Measurements from ENCODE around the gene SLC39A11.
"Not testable (repeated sequence)": the region's sequence is repeated elsewhere in the genome, so short reads cannot be mapped to it uniquely, and the experiment has no call there.

The SLC39A11 gene

DNA sequence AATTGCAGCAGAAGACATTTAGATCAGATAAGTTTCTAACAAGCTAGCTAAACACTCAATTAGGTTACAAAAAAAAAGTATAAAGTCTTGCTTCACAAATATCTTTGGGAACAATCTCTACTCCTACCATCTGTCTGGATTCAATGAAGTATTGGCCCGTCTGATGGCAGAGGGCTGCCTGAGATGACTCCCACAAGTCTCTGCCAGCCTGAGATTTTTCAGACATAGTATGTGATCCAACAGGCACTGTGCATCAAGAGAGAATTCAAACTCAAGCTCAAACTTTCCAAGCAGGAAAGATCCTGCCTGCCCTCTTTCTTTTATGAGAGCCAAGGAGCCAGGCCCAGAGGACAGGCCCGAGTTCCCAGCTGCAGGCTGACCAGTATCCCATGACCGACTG is 22.6 kb downstream of the SLC39A11 start:
- DNase-seq = no peak

DNA sequence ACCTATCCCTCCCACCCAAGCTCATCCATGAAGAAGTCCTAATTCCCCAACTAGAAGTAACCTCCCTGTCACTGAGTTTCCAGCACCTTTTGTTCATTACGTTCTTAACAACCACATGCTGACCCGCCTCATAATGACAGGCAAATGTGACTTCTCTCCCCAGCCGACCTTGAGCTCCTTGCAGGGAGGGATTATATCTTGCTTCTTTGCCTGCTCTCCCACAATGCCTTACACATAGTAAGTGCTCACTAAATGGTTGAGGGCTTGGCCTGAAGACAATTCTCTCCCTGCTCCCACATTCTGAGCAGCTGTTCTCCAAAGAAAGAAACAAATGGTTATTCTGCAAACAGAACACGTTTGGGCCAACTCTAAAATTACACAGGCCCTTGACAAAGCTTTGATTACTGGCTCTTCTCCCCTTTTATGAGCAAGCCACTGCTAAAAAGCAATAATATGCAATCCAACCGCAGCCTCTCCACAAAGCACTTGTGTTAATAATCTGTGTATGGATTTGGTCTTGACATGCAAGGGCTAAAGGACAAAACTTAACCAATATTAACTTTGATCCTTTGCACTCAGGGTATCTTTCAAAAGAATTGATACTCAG is 23.2 kb downstream of the SLC39A11 start:
- DNase-seq = no peak

DNA sequence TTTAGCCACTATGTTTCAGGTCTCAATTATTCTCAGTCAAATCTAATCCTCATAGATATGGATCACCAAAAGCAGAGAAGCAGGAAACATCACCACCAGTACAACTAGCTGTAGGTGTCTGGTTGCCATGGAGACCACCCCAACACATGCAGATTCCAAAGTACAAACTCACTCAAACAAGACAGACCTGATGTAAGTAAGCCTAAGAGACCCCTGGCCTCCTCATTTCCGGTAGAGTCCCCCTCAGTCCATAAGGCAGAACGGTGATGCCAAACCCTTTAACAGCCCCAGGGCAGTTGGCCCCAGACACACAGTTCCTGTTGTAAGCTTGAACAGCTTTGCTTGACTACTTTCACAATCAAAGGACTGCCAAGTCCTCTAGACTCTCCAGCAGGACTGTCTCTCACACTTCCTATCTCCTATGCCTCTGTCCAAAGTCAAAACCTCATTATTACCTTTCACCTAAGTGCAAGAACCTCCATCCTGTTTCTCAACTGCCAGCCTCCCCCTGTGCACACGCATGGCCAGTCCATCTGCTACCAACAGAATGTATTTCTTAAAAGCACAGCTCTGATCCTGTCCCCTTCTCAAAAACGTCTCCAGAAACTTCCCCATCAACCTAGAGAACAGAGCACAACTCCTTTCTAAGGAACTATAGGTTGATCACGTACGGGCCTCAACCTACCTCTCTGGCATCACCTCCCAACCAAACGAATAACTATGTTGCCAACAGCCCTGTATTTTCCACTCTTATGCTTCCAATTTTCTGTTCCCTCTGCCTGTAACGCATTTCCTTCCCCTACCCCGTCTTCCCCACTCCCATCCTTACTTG is 23.9 kb downstream of the SLC39A11 start:
- DNase-seq = no peak

DNA sequence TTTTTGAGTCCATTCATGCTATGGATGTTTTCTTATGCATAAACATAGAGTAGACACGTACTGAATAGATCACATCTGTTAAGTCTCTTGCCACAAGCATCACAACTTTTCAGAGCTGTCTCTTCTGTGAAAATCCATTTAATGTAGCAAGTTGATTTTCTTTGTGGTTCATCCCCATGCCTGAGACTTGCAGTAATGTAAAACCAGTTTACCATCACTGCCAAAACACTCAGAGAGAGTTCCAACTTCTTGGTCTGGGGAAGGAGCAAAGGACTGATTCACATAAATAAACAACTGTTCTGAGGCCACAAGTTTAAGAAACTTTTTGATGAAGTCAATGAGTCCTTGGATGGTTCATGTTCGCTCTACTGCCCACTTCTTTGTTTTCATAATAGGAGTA is 24.8 kb downstream of the SLC39A11 start:
- DNase-seq = not testable (repeated sequence)

DNA sequence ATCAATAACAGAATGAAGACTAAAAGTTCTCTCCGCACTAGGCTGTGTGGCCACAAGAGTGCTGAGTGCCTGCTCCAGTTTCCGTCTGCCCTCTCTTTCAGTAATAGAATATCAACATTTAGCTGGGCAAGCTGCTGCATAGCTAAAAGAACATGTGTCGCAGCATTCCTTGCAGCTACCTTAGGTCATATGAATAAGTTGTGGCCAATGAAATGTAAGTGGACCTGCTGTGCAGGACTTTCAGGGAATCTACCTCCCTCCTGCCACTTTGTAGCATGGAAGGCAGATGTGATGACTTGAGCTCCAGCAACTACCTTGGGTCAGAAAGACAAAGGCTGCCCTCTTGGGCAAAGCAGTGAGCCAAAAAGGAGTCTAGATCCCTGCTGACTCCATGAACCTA is 25.4 kb downstream of the SLC39A11 start:
- no peak for DNase-seq

DNA sequence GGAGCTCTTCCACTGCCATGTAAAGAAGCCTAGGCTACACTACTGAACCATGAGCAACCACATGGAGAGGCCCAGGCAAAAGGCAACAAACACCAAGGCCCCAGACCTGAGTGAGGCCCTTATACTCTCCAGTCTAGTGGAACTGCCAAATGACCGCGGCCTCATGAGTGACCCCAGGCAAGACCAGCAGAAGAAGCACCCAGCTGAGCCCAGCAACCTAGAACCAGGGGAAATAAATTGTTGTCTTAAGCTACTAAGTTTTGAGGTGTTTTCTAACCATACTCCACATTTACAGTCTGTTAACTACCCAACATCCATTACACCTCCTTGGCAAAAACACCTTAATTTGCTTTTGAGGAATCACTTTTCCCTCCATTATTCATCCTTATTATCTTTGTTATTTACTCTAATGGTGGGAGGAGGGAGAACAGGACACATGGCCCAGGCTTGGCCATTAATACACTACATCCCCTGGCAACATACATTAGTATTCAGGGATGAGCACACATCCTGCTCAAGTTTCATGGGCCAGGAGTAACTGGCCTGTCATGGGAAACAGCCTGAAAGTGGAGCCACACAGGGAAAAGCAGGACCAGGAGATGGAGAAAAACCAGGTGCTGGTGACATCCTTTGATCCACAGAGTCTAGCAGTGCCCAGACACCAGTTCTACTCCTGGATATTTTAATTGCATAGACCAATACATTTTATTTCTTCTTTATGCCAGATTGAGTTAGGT is 26.2 kb downstream of the SLC39A11 start:
- peak; percentile 32 for DNase-seq

DNA sequence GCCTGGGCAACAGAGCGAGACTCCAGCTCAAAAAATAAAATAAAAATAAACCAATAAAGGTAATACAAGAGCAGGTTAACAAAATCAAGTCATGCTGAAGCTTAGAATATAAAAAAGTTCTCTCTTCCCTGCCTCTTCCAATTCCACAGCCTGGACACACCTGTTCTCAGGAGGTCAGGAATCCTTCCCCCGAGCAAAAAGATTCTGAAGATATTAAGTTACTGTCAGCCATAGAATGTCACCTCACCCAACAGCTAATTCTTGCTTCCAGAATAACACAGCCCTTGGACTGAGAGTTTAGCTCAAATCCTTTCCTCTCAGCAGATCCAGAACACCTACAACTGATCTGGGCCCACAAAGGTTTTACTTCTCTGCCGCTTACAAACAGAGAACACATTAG is 27.1 kb downstream of the SLC39A11 start:
- DNase-seq = no peak

DNA sequence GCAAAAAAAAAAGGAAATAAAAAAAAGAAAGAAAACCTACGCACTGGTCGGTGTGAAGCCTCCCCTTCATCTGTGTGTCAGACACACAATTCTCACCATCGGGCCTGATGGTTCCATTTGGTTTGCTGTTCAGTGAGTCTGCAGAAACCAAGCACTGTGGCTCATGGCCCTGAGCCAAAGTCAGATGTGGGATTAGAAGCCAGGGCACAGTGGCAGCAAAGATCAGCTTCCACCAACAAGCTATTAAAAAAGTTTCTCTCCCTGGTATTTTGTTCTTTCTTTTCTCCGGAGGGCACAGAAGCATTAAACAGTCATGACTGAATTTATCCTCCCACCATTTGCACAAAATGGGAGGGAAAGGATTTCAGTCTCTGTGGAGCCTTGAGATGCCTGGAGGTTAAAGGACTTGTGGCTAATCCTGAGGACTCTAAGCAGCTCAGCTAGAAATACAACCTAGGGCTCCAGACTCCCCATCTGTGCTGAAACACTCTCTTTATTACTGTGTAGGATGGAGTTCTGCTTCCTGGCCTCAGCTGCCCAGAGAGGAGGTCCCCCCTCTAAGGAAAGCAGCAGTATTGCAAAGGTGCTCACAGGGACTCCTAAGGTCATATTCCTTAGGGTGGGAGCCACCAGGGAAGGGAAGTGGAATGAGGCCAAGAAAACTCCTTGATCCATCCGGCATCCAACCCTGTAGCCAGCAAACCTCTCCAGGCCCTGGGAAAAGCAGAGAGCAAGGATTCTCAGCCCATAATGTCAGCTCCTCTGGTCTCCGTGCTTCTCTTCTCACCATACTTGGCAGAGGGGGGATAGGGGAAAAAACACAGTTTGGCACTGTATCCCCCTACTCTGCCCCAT is 28.2 kb downstream of the SLC39A11 start:
- DNase-seq = no peak

DNA sequence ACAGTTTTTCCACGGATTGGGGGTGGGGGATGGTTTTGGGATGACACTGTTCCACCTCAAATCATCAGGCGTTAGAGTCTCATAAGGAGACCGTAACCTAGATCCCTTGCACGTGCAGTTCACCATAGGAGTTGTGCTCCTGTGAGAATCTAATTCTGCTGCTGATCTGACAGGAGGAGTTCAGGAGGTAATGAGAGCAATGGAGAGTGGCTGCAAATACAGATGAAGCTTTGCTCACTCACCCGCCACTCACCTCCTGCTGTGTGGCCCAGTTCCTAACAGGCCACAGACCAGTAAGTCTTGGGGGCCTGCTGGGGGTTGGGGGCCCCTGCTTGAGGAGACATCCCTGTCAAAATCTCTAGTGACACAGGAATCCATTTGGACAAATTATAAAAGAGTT is 29.8 kb downstream of the SLC39A11 start:
- DNase-seq = no peak

DNA sequence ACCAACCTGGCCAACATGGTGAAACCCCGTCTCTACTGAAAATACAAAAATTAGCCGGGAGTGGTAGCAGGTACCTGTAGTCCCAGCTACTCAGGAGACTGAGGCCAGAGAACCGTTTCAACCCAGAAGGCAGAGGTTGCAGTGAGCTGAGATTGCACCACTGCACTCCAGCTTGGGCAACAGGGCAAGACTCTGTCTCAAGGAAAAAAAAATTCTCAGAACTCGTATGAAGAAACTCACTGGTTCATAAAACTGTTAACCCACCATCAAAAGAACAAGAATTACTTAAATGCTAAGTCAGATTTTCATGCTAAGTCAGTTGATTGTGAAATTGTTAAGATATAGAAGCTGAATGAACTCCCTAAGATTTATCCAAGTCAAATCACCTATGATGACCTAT is 31.3 kb downstream of the SLC39A11 start:
- no peak for DNase-seq

DNA sequence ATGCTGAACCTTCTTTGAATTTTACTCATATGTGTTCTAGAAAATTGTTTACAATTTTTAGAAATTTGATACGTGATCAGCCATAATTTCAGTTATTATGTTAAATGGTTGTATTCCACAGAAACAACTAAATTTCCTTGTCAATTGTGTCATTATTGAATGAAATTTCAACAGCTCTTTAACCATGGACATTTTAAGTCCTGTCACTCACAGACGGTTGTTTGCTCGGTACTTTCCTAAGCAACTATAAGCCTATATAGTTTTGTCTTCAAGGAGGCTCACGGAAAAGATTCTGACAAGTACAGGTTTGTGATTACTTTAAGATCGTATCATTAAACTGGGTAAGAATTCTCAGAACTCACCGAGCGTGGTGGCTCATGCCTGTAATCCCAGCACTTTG is 31.8 kb downstream of the SLC39A11 start:
- DNase-seq = no peak

DNA sequence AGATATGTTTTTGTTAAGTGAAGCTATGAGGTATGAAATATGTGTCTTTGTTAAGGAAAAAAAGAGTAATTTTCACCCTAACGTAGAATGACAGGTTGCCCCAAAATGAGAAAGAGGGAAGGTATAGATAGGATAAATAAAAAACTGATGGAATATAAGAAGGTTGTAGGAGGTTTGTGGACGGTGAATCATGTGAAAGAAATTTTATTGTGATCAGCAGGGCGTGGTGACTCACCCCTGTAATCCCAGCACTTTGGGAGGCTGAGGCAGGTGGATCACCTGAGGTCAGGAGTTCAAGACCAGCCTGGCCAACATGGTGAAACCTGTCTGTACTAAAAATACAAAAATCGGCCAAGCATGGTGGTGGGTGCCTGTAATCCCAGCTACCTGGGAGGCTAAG is 32.8 kb downstream of the SLC39A11 start:
- DNase-seq = not testable (repeated sequence)

DNA sequence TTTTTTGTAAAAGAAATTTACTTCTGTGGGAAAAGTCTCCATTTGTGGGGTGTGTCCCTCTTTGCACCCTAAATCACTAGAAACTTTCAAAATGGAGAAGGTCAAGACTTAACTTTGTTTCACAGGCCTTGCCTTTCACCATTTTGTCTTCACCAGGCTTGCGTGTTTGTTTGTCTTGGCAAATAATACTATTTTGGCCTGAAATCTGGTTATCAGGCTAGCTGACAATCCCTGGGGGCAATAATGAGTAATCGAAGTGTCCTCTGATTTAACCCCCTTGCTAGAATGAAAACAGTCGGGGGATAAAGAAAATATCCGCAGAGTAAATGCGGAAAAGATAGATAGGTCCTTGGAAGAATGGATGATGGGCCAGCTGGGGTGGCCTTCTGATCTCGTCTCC is 34.5 kb downstream of the SLC39A11 start:
- no peak for DNase-seq

DNA sequence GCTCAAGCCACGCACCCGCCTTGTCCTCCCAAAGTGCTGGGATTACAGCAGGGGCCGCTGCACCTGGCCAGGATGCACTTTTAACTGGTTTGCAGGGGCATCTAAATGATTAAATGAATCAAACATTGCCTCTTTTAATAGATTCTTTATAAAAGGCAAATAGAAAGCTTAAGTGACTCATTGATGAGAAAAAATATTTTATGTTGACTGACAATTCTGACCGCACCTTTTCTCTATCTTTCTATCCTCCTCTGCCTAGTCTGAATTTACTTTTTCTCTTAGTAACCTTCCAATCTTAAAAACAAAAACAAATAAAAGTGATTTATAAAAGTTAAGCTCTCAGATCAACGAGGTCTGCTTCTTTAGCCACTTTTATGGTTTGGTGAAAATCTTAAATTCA is 35.3 kb downstream of the SLC39A11 start:
- DNase-seq = no peak

DNA sequence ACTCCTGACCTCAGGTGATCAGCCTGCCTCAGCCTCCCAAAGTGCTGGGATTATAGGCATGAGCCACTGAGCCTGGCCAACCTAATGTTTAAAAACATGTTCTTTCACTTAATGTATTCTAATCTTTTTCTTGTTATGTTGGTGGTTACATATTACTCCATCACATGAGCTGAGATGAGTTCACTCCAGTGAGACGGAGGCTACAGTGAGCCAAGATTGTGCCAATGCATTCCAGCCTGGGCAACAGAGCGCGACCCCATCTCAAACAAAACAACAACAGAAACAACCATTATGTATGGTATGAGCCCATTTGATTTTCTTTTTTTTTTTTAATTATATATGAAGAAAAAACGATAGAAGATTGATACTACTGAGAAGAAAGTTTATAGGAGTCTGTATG is 39.6 kb downstream of the SLC39A11 start:
- DNase-seq = no peak

DNA sequence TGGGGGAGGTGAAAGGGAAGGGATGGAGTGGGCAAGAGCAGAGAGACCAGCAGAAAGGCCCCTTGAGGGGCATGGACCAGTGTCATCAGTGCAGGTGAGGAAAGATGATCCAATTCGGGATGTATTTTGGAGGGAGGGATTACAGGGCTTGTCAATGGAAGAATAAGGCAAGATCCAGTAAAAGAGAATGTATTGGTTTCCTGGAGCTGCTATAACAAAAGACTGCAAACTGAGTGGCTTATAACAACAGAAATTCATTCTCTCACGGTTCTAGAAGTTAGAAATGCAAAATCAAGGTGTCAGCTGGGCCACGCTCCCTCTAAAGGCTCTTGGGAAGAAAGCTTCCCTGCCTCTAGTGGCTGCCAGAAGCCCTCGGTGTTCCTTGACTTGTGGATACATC is 41.7 kb downstream of the SLC39A11 start:
- no peak for DNase-seq

DNA sequence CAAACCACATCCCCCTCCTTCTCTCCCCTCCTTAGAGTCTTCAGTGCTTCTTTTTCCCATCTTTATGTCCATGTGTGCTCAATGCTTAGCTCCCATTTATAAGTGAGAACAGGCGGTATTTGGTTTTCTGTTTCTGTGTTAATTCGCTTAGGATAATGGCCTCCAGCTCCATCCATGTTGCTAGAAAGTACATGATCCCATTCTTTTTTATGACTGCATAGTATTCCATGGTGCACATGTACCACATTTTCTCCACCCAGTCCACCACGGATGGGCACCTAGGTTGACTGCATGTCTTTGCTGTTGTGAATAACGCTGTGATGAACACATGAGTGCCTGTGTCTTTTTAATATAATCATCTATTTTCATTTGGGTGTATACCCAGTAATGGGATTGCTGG is 44.3 kb downstream of the SLC39A11 start:
- no peak for DNase-seq

DNA sequence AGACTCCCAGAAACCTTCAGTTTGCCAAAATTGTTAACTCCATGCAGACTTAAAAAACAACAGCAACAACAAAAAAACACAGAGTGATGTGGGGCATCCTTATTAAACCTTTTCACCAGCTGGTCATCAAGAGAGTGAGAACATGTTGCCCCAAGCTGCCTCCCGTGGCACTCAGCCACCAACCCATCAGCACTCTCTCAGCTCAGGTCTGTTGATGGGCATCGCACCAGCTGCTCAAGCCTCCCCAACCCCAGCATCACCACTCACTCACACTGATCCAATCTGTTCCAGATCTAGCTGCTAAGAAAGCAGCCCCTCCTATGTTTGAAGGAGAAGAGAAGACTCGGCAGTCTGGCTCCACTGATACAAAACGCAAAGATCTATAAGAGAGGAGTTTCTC is 46.8 kb downstream of the SLC39A11 start:
- no peak for DNase-seq

DNA sequence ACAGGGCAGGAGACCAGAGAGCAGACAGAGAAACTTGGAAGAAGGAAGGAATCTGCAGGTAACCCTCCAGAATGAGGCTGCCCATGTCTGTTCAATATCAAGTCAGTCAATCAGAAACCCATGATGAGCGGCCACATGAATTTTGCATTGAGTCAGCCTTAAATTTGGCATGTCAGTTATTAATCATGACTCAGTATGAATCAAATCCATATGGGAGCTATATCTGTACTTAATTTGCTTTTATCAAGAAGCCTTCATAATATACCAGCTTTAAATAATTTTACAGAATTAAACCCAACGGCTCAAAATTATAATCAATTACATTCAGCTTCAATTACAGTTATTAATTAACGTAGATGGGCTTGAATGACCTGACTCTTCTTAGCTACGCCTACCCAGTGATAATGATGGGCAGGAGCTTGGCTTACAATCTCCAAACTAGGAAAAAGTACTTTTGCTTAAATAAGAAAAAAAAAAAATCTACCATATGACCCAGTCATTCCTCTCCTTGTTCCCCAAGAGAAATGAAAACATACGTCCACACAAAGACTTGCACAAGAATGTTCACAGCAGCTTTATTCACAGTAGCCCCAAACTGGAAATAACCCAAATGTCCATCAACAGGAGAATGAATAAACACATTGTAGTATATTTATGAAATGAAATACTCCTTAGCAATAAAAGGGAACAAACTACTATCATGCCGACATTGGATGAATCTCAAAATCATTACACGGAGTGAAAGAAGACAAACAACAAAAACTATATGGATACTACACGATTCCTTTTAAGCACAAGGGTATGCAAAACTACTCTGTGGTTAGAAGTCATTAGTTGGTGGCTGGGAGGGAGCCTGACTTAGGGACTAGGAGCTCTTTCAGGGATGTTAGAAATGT is 48.6 kb downstream of the SLC39A11 start:
- DNase-seq = no peak

DNA sequence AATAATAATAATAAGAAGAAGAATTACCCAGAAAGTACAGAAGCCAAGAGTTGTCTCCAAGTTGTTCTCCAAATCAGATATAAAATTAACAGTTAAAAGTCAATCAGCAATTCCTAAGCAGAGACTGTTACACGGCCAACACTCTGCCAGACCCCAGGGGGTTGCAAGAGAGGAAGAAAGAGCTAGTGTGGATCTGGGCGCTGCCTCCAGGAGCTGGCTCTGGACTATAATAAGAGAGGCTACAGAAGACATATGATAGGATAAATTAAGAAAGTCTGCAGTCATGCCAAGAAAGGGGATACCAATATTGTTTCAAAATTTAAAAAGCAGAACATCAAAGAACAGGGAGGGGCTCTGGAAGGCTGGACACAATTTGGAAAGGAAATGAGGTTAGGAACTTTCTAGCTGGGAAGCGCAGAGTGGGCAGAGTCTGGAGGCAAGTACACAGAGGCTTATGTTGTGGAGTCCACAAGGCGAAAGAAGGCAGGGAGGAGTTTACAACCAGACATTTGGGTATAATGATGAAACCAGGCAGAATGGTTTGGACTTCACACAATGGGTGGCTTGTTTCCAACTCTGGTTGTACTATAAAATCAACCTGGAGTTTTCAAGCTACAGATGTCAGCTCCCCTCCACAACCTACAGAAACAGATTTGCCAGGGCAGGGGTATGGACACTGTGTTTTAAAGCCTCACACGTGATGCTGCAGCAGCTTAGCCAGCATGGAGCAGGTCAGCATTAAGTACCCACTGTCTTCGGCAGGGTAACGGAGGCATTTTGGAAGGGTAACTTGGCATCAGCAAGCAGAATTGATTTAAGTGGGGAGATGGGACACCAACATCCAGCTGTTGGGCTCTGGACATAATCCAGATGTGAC is 49.4 kb downstream of the SLC39A11 start:
- DNase-seq = no peak

DNA sequence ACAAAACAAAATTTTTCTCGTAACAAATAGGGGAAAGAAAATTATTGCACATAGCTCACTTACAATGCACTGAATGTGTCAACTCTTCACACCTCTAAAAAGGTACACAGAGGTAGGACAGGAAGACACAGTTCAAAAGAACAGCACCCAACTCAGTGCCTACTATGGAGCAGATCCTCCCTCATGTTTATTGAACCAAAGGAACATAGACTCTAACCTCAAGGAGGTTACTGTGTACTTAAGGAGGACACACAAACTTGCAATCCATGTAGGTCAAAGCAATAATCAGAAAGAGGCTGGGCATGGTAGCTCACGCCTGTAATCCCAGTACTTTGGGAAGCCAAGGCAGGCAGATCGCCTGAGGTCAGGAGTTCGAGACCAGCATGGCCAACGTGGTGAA is 50.3 kb downstream of the SLC39A11 start:
- no peak for DNase-seq
